Heart right ventricle (tissue), 16 donors: Measurements from ENCODE around the gene DNAJA2. TPM values are rescaled to one million over a fixed set of nuclear protein-coding genes. Genes with fewer than 3 reads are reported as not detected.
"Not testable (repeated sequence)": the region's sequence is repeated elsewhere in the genome, so short reads cannot be mapped to it uniquely, and the experiment has no call there.

Experiments used
- ATAC-seq, 8 donors: fragments of 200-7000 bp; cut with Tn5 transposase; one replicate each; pipeline ENCODE4 v1.9.1; 2020; ENCODE audit warnings: mild to moderate bottlenecking in 8 of 8, moderate library complexity in 8 of 8, moderate number of reproducible peaks in 1 of 8
- DNase-seq, 2 donors: peaks; one replicate each; pipeline ENCODE4 v3.0.0-alpha.2; 2020
- H3K27ac ChIP-seq, 10 donors: fragments of 200-600 bp; sonication (generic) in 2 of 10; one replicate each; pipeline versions ENCODE4 v1.5.0 to v1.8.0; 2020 to 2022; ENCODE audit warnings: mild to moderate bottlenecking in 3 of 10
- H3K27me3 ChIP-seq, 7 donors: fragments of 200-600 bp; one replicate each; pipeline ENCODE4 v1.8.0; 2021 to 2022; ENCODE audit warnings: mild to moderate bottlenecking in 2 of 7
- H3K36me3 ChIP-seq, 9 donors: fragments of 200-600 bp; sonication (generic) in 1 of 9; one replicate each; pipeline versions ENCODE4 v1.5.0 to v1.8.0; 2020 to 2022; ENCODE audit warnings: mild to moderate bottlenecking in 2 of 9
- H3K4me1 ChIP-seq, 9 donors: fragments of 200-600 bp; sonication (generic) in 1 of 9; one replicate each; pipeline versions ENCODE4 v1.5.0 to v1.8.0; 2020 to 2022; ENCODE audit warnings: mild to moderate bottlenecking in 4 of 9
- H3K4me3 ChIP-seq, 10 donors: fragments of 200-600 bp; sonication (generic) in 2 of 10; one replicate each; pipeline versions ENCODE4 v1.5.0 to v1.8.0; 2020 to 2022; ENCODE audit warnings: mild to moderate bottlenecking in 7 of 10, moderate library complexity in 2 of 10
- H3K9me3 ChIP-seq, 11 donors: fragments of 200-600 bp in 10 of 11; sonication (generic) in 2 of 11; one replicate each; pipeline versions ENCODE4 v1.5.0 to v1.8.0; 2013 to 2022; ENCODE audit warnings: mild to moderate bottlenecking in 2 of 11, control low read depth in 1 of 11, moderate library complexity in 1 of 11
- CTCF ChIP-seq, 9 donors: fragments of 200-600 bp; sonication (generic) in 2 of 9; IDR thresholded peaks; one replicate each; pipeline versions ENCODE4 v1.5.0 to v1.8.0; 2021 to 2022; ENCODE audit warnings: antibody characterized with exemption in 9 of 9, mild to moderate bottlenecking in 5 of 9, moderate library complexity in 1 of 9
- WGBS, 2 donors: extraction: QIAGEN DNeasy Blood & Tissue Kit; methylation state at CpG; one replicate each; pipeline ENCODE4 v1.1.7; 2013; ENCODE audit warnings: inconsistent platforms in 1 of 2; 5-methylcytosine and 5-hydroxymethylcytosine counted together
- intact Hi-C, 10 donors: fragments of 100-400 bp; cut with DNase I; formaldehyde crosslinking; loops; one replicate each; pipeline versions ENCODE4 v1.11.1 to v1.14.2; 2022
- polyA plus RNA-seq, 2 donors: library from polyadenylated mRNA; stranded (reverse); fragments of 200-250 nt; gene quantifications; one replicate each; pipeline ENCODE4 v1.2.3, GENCODE V29; 2013
- total RNA-seq, 10 donors: library from RNA; stranded (reverse); fragmentation: NEBNext Ultra II Directional in 3 of 10; extraction: Animal tissue kit (Norgen Biotek cat#: 25700) in 3 of 10; gene quantifications; one replicate each; pipeline versions ENCODE4 v1.2.1 to v1.2.4, GENCODE V29; 2021 to 2023
- donor health status: Arrhythmogenic right ventricular cardiomyopathy.
- donor health status: ischemic (EF 13 %, LVEDD 7.1; RV severe dilation, severe dysfunction).
- donor health status: healthy with polysubstance abuse.
- donor health status: DM: no; HTN: yes; CAD: no.
- donor health status: DM: no; HTN: no; CAD: no.
- donor health status: ischemic (EF 25% LVEDD 6.9; RV normal size, moderate dysfunction).
- donor health status: ischemic (EF 25% LVEDD 5.7; RV mildly dilated, moderate dysfunction).
- donor health status: healthy.
- donor health status: DM: yes; HTN: yes; CAD: no.
- donor health status: Ischemic cardiomyopathy.
- donor health status: ischemic (EF 35%, LVEDD 5.7; RV mildly dilated, moderate dysfunction).
- donor health status: nonischemic (EF 11% LVEDD 7.7; RV severe dilation, severe dysfunction).
- donor health status: DM: yes; HTN: yes; CAD: no.
- donor health status: PGD.
- donor health status: ischemic (EF 29% LVEDD 5.4; RV normal size, mild dysfunction).
- donor health status: nonischemic (EF 23%, LVEDD 6.1; RV moderate dilation, normal function).

Gene DNAJA2
- total and polyA plus RNA-seq, 12 donors: 47.3 to 107 (median 91.6) TPM

DNA sequence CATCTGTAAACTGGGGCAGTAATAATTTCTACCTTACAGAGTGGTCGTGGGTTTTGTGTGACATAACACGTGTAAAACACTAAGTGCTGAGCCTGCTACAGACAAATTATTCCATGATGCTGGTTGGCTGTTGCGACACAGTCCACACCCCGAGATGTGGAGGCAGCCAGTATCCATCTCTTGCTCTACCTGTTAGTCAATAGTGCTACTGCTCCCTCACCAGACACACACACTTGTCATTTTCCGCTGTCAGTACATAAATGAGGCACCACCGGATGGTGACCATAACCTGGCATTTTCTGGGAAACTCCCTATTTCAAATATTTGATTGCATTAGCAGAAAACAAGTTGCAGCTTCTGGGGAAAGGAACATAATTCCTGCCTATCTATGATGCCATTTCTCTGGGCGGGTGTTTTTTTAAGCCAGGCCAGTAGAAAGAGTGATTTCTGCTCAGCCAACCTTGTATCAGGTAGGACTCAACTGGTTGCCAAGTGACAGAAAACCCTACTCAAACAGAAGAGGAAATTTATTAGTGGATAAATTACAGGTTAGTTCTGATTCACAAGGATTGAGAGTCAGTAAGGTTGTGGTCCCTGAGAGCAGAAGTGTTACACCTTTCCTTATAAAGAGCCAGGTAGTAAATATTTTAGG, 24.1 kb downstream of the DNAJA2 start:
- intact Hi-C loops: loop anchor here in 4 of 10 donors (10.0 kb wide), 1 partner anchor 1215 kb away; no protein-coding TSS in a partner anchor
- H3K27me3 ChIP-seq: no peaks in the 10 kb centered on the region
- no peak overlapping the region for H3K4me3 ChIP-seq
- H3K27ac ChIP-seq: no peak overlapping the region
- WGBS, 2 donors: 86 to 91% methylated on average over 7 of the region's 7 CpGs
- H3K4me1 ChIP-seq: no peaks in the 10 kb centered on the region
- DNase-seq: no peak
- peaks cover 0 to 8% (median 0%) of the 10 kb centered on the region in 9 donors for H3K36me3 ChIP-seq
- no peaks in the 10 kb centered on the region for H3K9me3 ChIP-seq
- ATAC-seq: no peak
- no peak for TF ChIP-seq CTCF (IDR thresholded peaks at IDR 0.05)

DNA sequence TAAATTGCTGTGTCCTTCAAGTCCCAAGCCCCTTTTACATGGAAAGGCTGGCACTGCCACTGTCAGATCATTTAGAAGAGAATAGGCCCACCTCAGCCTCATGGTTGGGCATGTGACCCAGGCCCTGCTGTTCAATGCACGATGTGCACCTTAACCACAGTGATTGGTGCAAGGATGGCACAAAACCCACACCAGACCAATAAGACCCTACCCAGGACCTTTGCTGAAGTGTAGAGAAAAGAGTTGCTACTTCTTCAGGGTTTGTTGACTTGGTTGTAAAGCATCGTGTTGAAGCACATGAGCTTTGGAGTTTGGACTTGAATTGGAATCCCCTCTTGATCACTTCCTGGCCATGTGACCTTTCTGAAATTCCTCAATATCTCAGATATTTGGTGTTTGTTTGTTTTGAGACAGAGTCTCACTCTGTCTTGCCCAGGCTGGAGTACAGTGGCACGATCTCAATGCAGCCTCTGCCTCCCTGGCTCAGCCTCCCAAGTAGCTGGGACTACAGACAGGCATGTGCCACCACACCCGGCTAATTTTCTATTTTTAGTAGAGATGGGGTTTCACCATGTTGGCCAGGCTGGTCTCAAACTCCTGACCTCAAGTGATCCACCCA, 24.8 kb downstream of the DNAJA2 start:
- TF ChIP-seq CTCF (IDR thresholded peaks at IDR 0.05): no peak
- H3K4me1 ChIP-seq: no peaks in the 10 kb centered on the region
- intact Hi-C loops: loop anchor here in 4 of 10 donors (10.0 kb wide), 1 partner anchor 1216 kb away; no protein-coding TSS in a partner anchor
- DNase-seq (no peak), ATAC-seq (no peak)
- no peak overlapping the region for H3K4me3 ChIP-seq
- no peak overlapping the region for H3K27ac ChIP-seq
- no peaks in the 10 kb centered on the region for H3K27me3 ChIP-seq
- no peaks in the 10 kb centered on the region for H3K9me3 ChIP-seq
- H3K36me3 ChIP-seq: peaks cover 0 to under 1% (median 0%) of the 10 kb centered on the region in 9 donors
- 73 to 75% methylated on average over 4 of the region's 4 CpGs for WGBS, 2 donors

- Histone ChIP-seq H3K36me3 (no peaks in the 10 kb centered on the region), H3K27me3 (no peaks in the 10 kb centered on the region), H3K4me3 (no peak overlapping the region), H3K27ac (no peak overlapping the region), H3K9me3 (no peaks in the 10 kb centered on the region), H3K4me1 (no peaks in the 10 kb centered on the region)
- intact Hi-C loops: loop anchor here in 4 of 10 donors (10.0 kb wide), 1 partner anchor 1217 kb away; no protein-coding TSS in a partner anchor
- ATAC-seq (peak in 3 of 8 donors; percentile 16 to 40 (median 33)), DNase-seq (no peak)
- 90% methylated on average over 7 of the region's 7 CpGs for WGBS, 2 donors
- TF ChIP-seq CTCF (IDR thresholded peaks at IDR 0.05): peak in 8 of 9 donors; percentile 16 to 57 (median 48)
Measured at GRCh38 chr16:46947900-46948547, 25.4 kb downstream of the DNAJA2 start.

DNA sequence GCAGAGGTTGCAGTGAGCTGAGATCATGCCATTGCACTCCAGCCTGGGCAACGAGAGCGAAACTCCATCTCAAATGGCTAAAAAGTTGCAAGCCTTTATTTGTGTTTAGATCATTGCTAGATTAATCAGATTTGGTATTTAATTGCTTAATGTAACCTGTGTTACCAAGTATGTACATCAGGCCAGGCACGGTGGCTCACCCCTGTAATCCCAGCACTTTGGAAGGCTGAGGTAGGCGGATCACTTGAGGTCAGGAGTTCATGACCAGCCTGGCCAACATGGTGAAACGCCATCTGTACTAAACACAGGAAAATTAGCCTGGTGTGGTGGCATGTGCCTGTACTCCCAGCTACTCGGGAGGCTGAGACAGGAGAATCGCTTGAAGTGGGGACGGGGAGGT, 28.8 kb downstream of the DNAJA2 start:
- not testable (repeated sequence) for H3K9me3 ChIP-seq, DNase-seq, H3K4me3 ChIP-seq, H3K27ac ChIP-seq, H3K27me3 ChIP-seq, H3K36me3 ChIP-seq, H3K4me1 ChIP-seq, ATAC-seq
- 84 to 94% methylated on average over 8 of the region's 8 CpGs for WGBS, 2 donors
- intact Hi-C loops: loop anchor here in 4 of 10 donors (10.0 kb wide), 1 partner anchor 1220 kb away; no protein-coding TSS in a partner anchor
